Lung (tissue), 12 donors: ENCODE results near the gene ZNRF1. TPM values are rescaled to one million over a fixed set of nuclear protein-coding genes. Genes with fewer than 3 reads are reported as not detected.

ENCODE experiments used
- ATAC-seq: fragments of 200-7000 bp; cut with Tn5 transposase; one replicate; pipeline ENCODE4 v1.9.1; 2020; ENCODE audit warnings: moderate number of reproducible peaks; ENCODE audit not compliant: insufficient read depth, low FRiP score
- DNase-seq, 3 donors: peaks; one replicate each; pipeline ENCODE4 v3.0.0-alpha.2; 2013 to 2017
- H3K27ac ChIP-seq, 2 donors: one replicate each; pipeline ENCODE4 v1.5.1; 2013; ENCODE audit warnings: mild to moderate bottlenecking in 2 of 2, moderate library complexity in 2 of 2, control low read depth in 1 of 2, inconsistent platforms in 1 of 2, low read depth in 1 of 2, low read length in 1 of 2
- H3K27me3 ChIP-seq, 3 donors: one replicate each; pipeline ENCODE4 v1.5.1; 2013; ENCODE audit warnings: low read length in 2 of 3; ENCODE audit not compliant: control insufficient read depth in 3 of 3, insufficient read depth in 3 of 3
- H3K36me3 ChIP-seq, 4 donors: one replicate each; pipeline ENCODE4 v1.5.1; 2013; ENCODE audit warnings: low read length in 4 of 4, mild to moderate bottlenecking in 1 of 4, moderate library complexity in 1 of 4; ENCODE audit not compliant: control insufficient read depth in 4 of 4, insufficient read depth in 4 of 4
- H3K4me1 ChIP-seq, 5 donors: one replicate each; pipeline ENCODE4 v1.5.1; 2013; ENCODE audit warnings: low read length in 5 of 5, mild to moderate bottlenecking in 2 of 5, moderate library complexity in 1 of 5; ENCODE audit not compliant: control insufficient read depth in 5 of 5, insufficient read depth in 5 of 5
- H3K4me3 ChIP-seq: one replicate; pipeline ENCODE4 v1.5.1; 2013; ENCODE audit warnings: mild to moderate bottlenecking, control low read depth, moderate library complexity
- H3K9ac ChIP-seq, 2 donors: one replicate each; pipeline ENCODE4 v1.5.1; 2013; ENCODE audit warnings: low read length in 2 of 2, control low read depth in 1 of 2; ENCODE audit not compliant: insufficient read depth in 1 of 2
- H3K9me3 ChIP-seq, 4 donors: one replicate each; pipeline ENCODE4 v1.5.1; 2013; ENCODE audit warnings: low read length in 3 of 4, mild to moderate bottlenecking in 1 of 4, moderate library complexity in 1 of 4; ENCODE audit not compliant: control insufficient read depth in 4 of 4, insufficient read depth in 3 of 4
- CTCF ChIP-seq: IDR thresholded peaks from 2 replicates; pipeline ENCODE4 v1.5.1; 2012; ENCODE audit warnings: mild to moderate bottlenecking; ENCODE audit errors: control extremely low read depth, extremely low read depth
- WGBS, 2 donors: extraction: QIAGEN DNeasy Blood & Tissue Kit; methylation state at CpG; one replicate each; pipeline ENCODE4 v1.1.7; 2013; 5-methylcytosine and 5-hydroxymethylcytosine counted together
- polyA plus RNA-seq, 2 donors: library from polyadenylated mRNA; stranded (reverse); fragments of 200-250 nt; gene quantifications; one replicate each; pipeline ENCODE4 v1.2.1, GENCODE V29; 2013
- total RNA-seq, 2 donors: library from RNA; depleted of rRNA in 1 of 2; stranded (reverse); fragments of >200 nt in 1 of 2; gene quantifications; one replicate each; pipeline ENCODE4 v1.2.1, GENCODE V29; 2014 to 2021
- donor health status: control.
- donor health status: control.
- donor health status: Bipolar disorder and iron deficiency.
- donor health status: healthy.
- donor health status: DM: yes; HTN: yes; CAD: no.

ZNRF1 gene
- total and polyA plus RNA-seq, 4 donors, result 8.9 to 25.1 (median 16.2) TPM

GRCh38 chr16:75062135-75062975 lies 63.5 kb downstream of the ZNRF1 start:
- H3K9me3 ChIP-seq, result no peaks in the 10 kb centered on the region
- no peaks in the 10 kb centered on the region for H3K27me3 ChIP-seq
- H3K36me3 ChIP-seq, result no peaks in the 10 kb centered on the region
- no peak overlapping the region for H3K9ac ChIP-seq
- ATAC-seq, result peak; percentile 23
- no peak overlapping the region for H3K4me3 ChIP-seq
- H3K27ac ChIP-seq, result peak overlapping the region; percentile 68 to 80
- WGBS, 2 donors, result 60 to 72% methylated on average over 22 of the region's 22 CpGs
- peak; percentile 88 to 94 (median 94) for DNase-seq
- no peak for TF ChIP-seq CTCF
- H3K4me1 ChIP-seq, result peaks cover 6 to 24% (median 17%) of the 10 kb centered on the region in 5 donors

GRCh38 chr16:75062976-75063346 lies 64.1 kb downstream of the ZNRF1 start:
- H3K4me3 ChIP-seq, result no peak overlapping the region
- H3K9ac ChIP-seq, result no peak overlapping the region
- TF ChIP-seq CTCF, result no peak
- WGBS, 2 donors, result 52 to 74% methylated on average over 9 of the region's 9 CpGs
- H3K27me3 ChIP-seq, result no peaks in the 10 kb centered on the region
- no peak for DNase-seq
- ATAC-seq, result no peak
- H3K27ac ChIP-seq, result peak overlapping the region; percentile 68 to 80
- H3K36me3 ChIP-seq, result no peaks in the 10 kb centered on the region
- H3K4me1 ChIP-seq, result peaks cover 6 to 24% (median 16%) of the 10 kb centered on the region in 5 donors
- no peaks in the 10 kb centered on the region for H3K9me3 ChIP-seq

GRCh38 chr16:75063549-75064088 lies 64.8 kb downstream of the ZNRF1 start:
- no peak overlapping the region for H3K4me3 ChIP-seq
- H3K27ac ChIP-seq, result no peak overlapping the region
- H3K4me1 ChIP-seq, result peaks cover 6 to 22% (median 18%) of the 10 kb centered on the region in 5 donors
- H3K9ac ChIP-seq, result no peak overlapping the region
- no peaks in the 10 kb centered on the region for H3K9me3 ChIP-seq
- H3K27me3 ChIP-seq, result no peaks in the 10 kb centered on the region
- H3K36me3 ChIP-seq, result no peaks in the 10 kb centered on the region
- ATAC-seq (no peak), DNase-seq (no peak)
- TF ChIP-seq CTCF, result no peak
- WGBS, 2 donors, result 71 to 82% methylated on average over 8 of the region's 8 CpGs
